EH (cell line): ENCODE data around the gene FLOT2.
"Not testable (repeated sequence)": the region's sequence is repeated elsewhere in the genome, so short reads cannot be mapped to it uniquely, and the experiment has no call there.

Source experiments
- DNase-seq: peaks from one replicate; pipeline ENCODE4 v3.0.0-alpha.2; 2015; ENCODE audit warnings: low read depth

The FLOT2 gene

GRCh38 chr17:28896884-28897768 is at the start of gene FLOT2:
FLOT2 (minus strand) TSS chr17:28897733; CDS start chr17:28897574, 159 bp downstream.
- peak; percentile 39 for DNase-seq

GRCh38 chr17:28946239-28946638 is 48.7 kb upstream of the FLOT2 start:
- peak; percentile 95 for DNase-seq

- peak; percentile 73 for DNase-seq
Measured at GRCh38 chr17:28944862-28945741, 47.6 kb upstream of the FLOT2 start.

DNA sequence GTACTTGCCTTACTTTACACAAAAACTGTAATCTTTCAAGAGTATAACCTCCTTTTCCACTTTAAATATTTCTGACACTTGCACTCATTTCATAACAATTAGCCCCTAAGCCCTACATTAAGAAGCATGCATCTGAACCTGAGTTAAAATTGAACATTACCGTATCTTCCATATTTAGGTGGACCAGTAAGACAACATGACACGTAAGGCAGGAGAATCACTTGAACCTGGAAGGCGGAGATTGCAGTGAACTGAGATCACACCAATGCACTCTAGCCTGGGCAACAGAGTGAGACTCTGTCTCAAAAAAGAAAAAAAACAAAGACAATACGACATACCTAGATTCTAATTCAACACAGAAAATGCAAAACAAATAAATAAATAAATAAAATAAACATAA is 46.8 kb upstream of the FLOT2 start:
- no peak for DNase-seq

- DNase-seq, result no peak
Measured at GRCh38 chr17:28942925-28943324, 45.4 kb upstream of the FLOT2 start.

GRCh38 chr17:28941251-28941650 is 43.7 kb upstream of the FLOT2 start:
- DNase-seq, result no peak

DNA sequence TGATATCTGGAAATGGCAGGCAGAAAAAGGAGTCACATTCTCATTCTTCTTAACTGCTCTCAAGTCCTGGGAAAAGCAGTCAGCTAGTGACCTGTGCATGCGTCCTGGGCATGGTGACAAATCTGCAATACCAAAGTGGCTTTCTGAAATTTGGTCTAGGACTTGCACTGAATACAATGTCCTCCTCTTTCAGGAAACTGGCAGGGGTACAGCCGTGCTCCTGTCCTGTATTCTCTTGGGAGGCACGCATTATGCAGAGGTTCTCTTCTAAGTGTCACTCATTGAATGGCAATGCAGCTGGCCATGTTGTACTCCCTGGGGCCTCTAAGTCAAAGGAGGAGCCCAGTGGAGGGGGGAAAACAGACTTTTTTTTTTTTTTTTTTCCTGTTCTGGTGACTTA is 43.1 kb upstream of the FLOT2 start:
- DNase-seq, result no peak

GRCh38 chr17:28940142-28940541 is 42.6 kb upstream of the FLOT2 start:
- DNase-seq, result no peak

DNA sequence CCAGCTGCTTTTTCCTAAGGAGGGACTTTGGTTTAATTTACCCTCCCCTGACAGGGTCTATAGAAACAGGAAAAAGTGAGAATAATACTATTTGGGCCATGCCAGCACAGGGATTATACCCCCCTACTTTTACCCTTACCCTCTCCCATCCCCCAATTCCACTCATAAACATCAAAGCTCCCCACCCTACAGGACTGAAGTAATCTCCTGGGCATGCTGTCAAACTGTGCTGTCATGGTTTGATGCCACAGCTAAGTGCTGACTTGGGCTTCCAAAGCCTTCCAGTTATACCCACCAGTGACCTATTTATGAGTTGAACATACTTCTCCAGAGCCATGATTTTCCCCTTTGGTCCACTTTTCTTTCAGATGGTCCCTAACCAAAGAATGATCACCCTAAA is 41.0 kb upstream of the FLOT2 start:
- DNase-seq, result no peak

GRCh38 chr17:28937044-28937729 is 39.7 kb upstream of the FLOT2 start:
- peak; percentile 9 for DNase-seq

DNA sequence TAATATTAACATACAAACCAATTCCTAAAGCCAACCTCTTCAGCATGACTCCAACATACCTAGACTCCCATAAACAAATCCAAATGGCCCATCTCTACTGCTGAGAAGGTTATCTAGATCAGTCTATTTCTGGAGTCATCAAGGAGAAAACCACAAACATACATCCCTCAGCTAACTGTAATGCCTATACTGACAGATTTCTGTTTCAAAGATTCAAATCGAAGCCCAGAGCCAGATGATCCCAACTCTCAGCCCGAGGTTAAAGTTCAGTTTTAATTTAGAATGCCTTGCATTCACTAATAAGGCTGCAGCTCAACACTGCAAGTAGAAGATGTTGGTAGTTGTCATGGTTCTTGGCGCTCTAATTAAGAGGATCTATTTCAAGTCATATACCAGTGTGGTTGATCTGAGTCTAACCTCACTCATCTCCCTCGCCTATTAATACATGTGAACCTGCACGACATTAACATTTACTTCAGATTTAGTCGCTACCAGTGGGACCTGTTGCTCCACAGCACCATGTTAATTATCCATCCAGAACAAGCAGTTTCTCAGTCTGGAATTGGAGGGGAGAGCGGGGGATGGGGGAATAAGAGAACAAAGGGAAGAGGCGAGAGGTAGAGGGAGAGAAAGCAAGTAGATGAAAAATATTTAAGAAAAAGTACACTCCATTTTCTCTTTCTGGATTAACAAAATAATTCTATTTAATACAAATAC is 38.4 kb upstream of the FLOT2 start:
- no peak for DNase-seq

GRCh38 chr17:28934508-28934907 is 37.0 kb upstream of the FLOT2 start:
- not testable (repeated sequence) for DNase-seq

DNA sequence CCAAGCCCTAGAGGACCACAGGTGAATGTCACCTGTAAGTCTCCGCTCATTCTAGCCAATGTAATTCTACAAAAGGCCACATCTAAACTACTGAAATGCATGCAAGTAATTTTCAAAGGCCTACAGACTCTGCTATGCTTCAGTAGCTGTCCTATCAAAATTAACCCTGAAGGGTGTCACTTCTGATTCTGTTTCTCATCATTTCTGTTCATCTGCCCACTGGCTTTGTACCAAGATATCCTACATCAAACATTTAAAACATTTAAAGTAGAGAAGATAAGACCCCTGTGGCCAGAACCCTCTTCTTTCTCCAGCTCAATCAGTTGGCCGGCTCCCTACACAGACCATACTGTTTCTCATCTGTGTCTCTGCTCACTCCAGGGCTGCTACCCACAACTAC is 32.3 kb upstream of the FLOT2 start:
- no peak for DNase-seq

DNA sequence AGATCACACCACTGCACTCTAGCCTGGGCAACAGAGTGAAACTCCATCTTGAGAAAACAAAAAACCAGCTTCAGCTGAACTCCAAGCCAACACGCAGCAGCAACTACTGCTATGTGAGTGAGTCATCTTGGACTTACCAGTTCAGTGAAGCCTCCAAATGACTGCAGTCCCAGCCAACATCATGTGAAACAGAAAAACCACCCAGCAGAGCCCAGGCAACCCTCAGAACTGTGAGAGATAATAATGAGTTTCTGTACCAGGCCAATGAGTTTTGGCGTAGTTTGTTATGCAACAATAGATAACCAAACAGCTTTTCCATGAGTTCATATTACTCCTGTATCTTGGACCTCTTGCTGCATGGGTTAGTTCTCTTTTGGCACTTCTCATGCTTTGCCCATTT is 30.5 kb upstream of the FLOT2 start:
- peak; percentile 38 for DNase-seq

DNA sequence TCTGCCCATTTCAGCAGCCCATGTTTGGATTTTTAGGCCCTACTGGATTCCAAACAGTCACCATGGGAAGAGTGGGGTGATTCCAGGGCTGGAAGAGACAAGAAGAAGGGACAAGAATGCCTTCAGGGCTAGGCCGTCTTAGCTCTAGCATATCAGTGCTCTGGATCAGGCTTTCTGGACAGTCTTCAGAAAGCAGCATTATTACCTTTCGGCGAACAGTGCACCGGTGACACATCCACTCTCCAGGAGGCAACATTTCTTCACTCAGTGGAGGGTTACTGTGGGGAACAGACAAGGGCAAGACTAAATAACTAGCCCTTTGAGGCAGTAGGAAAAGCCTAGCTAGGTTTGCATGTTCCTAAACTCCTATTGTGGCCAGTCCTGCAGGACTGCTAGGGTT is 29.3 kb upstream of the FLOT2 start:
- peak; percentile 15 for DNase-seq

GRCh38 chr17:28926366-28926765 is 28.8 kb upstream of the FLOT2 start:
- no peak for DNase-seq

DNA sequence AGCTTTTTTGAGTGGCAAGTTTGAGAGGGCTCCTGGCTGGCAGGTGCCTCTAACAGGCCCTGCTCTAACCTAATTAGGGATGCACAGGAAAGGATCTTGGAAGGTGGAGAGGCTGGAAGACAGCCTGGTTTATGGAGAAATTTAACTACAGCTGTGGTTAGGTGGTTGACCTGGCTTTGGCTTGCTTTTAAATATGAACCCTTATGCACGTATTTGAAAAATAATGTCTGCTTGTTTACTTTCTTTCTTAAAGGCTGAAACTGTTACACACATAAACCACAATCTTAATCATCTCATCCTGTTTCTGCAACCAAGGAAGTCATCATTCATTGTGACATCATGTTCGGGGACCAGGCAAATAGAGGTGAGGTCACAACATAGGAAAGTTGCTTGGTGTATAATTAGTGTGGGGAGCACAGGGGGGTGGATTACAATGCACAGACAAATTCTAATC is 28.4 kb upstream of the FLOT2 start:
- DNase-seq, result peak; percentile 84

DNA sequence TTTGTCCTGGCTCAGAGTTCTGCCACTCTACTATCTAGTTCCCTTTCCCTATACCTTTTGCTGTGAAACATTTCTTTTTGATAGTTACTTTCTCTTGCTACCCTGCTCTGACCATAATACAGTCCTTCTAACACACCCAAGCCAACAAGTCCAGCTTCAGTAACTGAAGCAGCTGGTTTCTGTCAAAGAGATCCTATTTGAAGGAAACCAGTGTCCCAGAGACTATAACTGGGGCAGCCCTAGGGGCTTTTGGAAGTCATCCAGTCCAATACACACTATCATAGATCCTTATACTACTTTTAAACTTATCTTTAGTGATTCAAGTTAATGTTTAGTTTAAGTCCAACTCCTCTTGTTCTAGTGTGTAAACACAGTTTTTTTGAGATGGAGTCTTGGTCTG is 22.7 kb upstream of the FLOT2 start:
- no peak for DNase-seq

DNA sequence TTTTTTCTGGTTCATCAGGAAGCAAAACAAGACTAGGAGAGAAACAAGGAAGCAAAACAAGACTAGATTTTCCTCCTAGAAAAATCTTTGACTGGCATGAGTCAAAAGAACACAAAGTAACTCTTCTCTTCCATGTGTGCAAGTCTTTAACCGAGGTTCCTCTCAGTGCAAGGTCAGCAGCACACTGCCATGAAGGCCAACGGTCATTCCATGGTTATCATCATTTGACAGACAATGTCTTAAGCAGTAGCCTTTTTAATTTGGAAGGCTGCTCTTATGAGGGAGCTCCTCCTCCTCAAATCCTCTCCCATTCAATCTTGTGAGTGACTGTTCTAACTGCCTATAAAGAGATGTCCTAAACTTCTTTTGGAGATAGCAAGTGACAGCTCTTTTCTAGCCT is 20.8 kb upstream of the FLOT2 start:
- no peak for DNase-seq

DNA sequence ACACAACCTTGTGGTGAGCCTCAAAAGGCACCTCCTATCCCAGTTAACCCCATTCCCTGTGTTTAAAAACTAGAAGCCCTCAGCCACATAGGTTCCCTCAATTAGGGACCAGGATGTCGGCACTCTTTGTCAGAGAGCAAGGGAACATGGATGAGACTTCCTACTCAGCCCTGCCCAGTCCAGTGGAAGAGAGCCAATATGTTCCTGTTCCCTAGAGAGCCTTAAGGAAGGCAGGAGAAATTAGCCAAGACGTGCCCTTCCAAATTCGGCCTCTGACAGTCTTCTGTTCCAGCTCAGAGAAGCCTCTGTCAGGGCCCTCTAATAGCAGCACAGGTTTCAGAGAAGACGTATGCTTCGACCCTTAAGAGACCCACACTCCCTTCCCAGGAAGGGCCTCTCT is 19.9 kb upstream of the FLOT2 start:
- DNase-seq, result no peak

DNA sequence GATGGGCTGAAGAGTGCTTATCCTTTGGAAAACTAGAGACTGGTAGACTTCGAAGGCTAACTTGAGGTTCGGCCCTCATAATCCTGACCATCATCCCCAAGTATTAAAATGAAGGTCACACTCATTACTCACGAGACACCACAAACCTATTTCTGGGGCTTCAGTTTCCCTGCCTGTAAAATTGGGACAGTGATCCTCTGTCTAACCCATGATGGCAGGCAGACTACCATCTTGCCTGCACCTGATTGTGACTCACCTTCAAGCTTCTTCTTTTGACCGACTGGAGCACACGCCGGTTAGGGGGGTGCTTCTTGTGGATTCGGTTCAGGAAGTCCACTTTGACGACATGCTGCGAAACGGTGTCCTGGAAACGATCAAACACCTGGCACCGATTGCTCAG is 19.5 kb upstream of the FLOT2 start:
- DNase-seq, result no peak
